ENCODE data around the gene TEX13C.

Gene TEX13C

DNA sequence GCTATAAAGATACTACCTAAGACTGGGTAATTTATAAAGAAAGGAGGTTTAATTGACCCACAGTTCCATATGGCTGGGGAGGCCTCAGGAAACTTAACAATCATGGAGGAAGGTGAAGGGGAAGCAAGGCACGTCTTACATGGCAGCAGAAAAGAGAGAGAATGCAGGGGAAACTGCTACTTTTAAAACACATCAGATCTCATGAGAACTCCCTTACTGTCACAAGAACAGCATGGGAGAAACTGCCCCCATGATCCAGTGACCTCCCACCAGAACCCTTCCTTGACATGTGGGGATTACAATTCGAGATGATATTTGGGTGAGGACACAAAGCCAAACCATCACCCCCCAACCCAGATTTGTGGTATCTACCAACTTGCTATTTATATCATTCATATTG is 13.9 kb downstream of the TEX13C start:
- Mint-ChIP-seq H3K4me1 (ENCODE audit: low read depth) (no peaks in the 10 kb centered on the region), H3K4me3 (no peak overlapping the region), H3K9me3 (no peaks in the 10 kb centered on the region), H3K27ac (no peak overlapping the region), H3K27me3 (peaks cover 3% of the 10 kb centered on the region), H3K36me3 (ENCODE audit: low read depth) (no peaks in the 10 kb centered on the region)

- H3K36me3 Mint-ChIP-seq (ENCODE audit: low read depth) = no peaks in the 10 kb centered on the region
- H3K4me3 Mint-ChIP-seq = no peak overlapping the region
- H3K27me3 Mint-ChIP-seq = peaks cover 3% of the 10 kb centered on the region
- no peaks in the 10 kb centered on the region for H3K9me3 Mint-ChIP-seq
- no peaks in the 10 kb centered on the region for H3K4me1 Mint-ChIP-seq (ENCODE audit: low read depth)
- H3K27ac Mint-ChIP-seq = no peak overlapping the region
Measured at GRCh38 chrX:125340490-125340889, 20.8 kb downstream of the TEX13C start.

GRCh38 chrX:125374169-125374568 is 54.5 kb downstream of the TEX13C start:
- no peak overlapping the region for H3K4me3 Mint-ChIP-seq
- no peaks in the 10 kb centered on the region for H3K4me1 Mint-ChIP-seq (ENCODE audit: low read depth)
- H3K27me3 Mint-ChIP-seq = no peaks in the 10 kb centered on the region
- no peaks in the 10 kb centered on the region for H3K9me3 Mint-ChIP-seq
- no peaks in the 10 kb centered on the region for H3K36me3 Mint-ChIP-seq (ENCODE audit: low read depth)
- H3K27ac Mint-ChIP-seq = no peak overlapping the region

All from stimulated activated naive CD8-positive, alpha-beta T cell treated with anti-CD3 and anti-CD28 coated beads, Interleukin-15, Interleukin-2, amounts not matched to agents 100 ng/mL and 50 ng/mL, for 24 hours (primary cell).